GM18502 (cell line): ENCODE measurements around the gene GSTK1.

ENCODE experiments used
- ATAC-seq: cut with Tn5 transposase; IDR thresholded peaks from one replicate; pipeline ENCODE4 v1.9.1; 2021; ENCODE audit warnings: mild to moderate bottlenecking; ENCODE audit not compliant: unreplicated experiment, poor library complexity

The GSTK1 gene

GRCh38 chr7:143290293-143290692 lies 27.1 kb downstream of the GSTK1 start:
- ATAC-seq, result no peak

- no peak for ATAC-seq
Measured at GRCh38 chr7:143292876-143293275, 29.6 kb downstream of the GSTK1 start.

- ATAC-seq, result no peak
Measured at GRCh38 chr7:143295870-143296269, 32.6 kb downstream of the GSTK1 start.

GRCh38 chr7:143296686-143297085 lies 33.4 kb downstream of the GSTK1 start:
- ATAC-seq, result no peak

GRCh38 chr7:143299346-143299745 lies 36.1 kb downstream of the GSTK1 start:
- ATAC-seq, result no peak

GRCh38 chr7:143299840-143300239 lies 36.6 kb downstream of the GSTK1 start:
- peak; percentile 64 for ATAC-seq

GRCh38 chr7:143300959-143301935 lies 38.0 kb downstream of the GSTK1 start:
- ATAC-seq, result no peak

- ATAC-seq, result no peak
Measured at GRCh38 chr7:143303733-143304132, 40.5 kb downstream of the GSTK1 start.

GRCh38 chr7:143304938-143305337 lies 41.7 kb downstream of the GSTK1 start:
- ATAC-seq, result no peak

GRCh38 chr7:143305423-143306070 lies 42.3 kb downstream of the GSTK1 start:
- ATAC-seq, result peak; percentile 52

- ATAC-seq, result no peak
Measured at GRCh38 chr7:143308632-143309031, 45.4 kb downstream of the GSTK1 start.

GRCh38 chr7:143314127-143314526 lies 50.9 kb downstream of the GSTK1 start:
- no peak for ATAC-seq

- no peak for ATAC-seq
Measured at GRCh38 chr7:143315776-143316175, 52.5 kb downstream of the GSTK1 start, which contains the start of gene CLCN1. Gene CLCN1, plus strand, starts transcription at chr7:143316111. Its CDS starts 102 bp downstream, at chr7:143316213.

- no peak for ATAC-seq
Measured at GRCh38 chr7:143316492-143316891, 53.3 kb downstream of the GSTK1 start.

- ATAC-seq, result no peak
Measured at GRCh38 chr7:143318661-143319060, 55.4 kb downstream of the GSTK1 start.
